GM12892 (cell line): ENCODE measurements around the gene TK2.

Source experiments
- DNase-seq: peaks from one replicate; pipeline ENCODE4 v3.0.0; 2011; ENCODE audit not compliant: insufficient read length
- FAIRE-seq: peaks from 2 replicates; lab custom pipeline; 2011; peaks lifted over from hg19 to GRCh38; lab: Jason Lieb, UNC
- POLR2A ChIP-seq: IDR thresholded peaks from 2 replicates; pipeline ENCODE4 v1.6.1; 2011; ENCODE audit warnings: low read depth, low read length, control low read depth
- POLR2AphosphoS5 ChIP-seq: IDR thresholded peaks from 2 replicates; pipeline ENCODE4 v1.6.1; 2011; ENCODE audit warnings: low read depth, low read length, control low read depth
- TAF1 ChIP-seq: IDR thresholded peaks from 2 replicates; pipeline ENCODE4 v1.6.1; 2011; ENCODE audit warnings: low read depth, mild to moderate bottlenecking, control low read depth, low read length, borderline replicate concordance

The TK2 gene

GRCh38 chr16:66587881-66588600 is 38.1 kb upstream of the TK2 start:
- TF ChIP-seq POLR2A: no peak
- TF ChIP-seq TAF1: no peak
- TF ChIP-seq POLR2AphosphoS5: no peak
- no peak for DNase-seq
- no peak for FAIRE-seq

- no peak for TF ChIP-seq POLR2AphosphoS5
- TF ChIP-seq TAF1: no peak
- no peak for TF ChIP-seq POLR2A
- no peak for FAIRE-seq
- no peak for DNase-seq
Observed at GRCh38 chr16:66585481-66586239, 35.7 kb upstream of the TK2 start.

- FAIRE-seq: no peak
- DNase-seq: no peak
- TF ChIP-seq POLR2A (no peak), TAF1 (no peak), POLR2AphosphoS5 (no peak)
Observed at GRCh38 chr16:66581246-66581952, 31.5 kb upstream of the TK2 start.

- FAIRE-seq (no peak), DNase-seq (no peak)
- TF ChIP-seq POLR2AphosphoS5 (no peak), TAF1 (no peak), POLR2A (no peak)
Observed at GRCh38 chr16:66580605-66581209, 30.8 kb upstream of the TK2 start.

GRCh38 chr16:66578651-66579531 is 29.0 kb upstream of the TK2 start, which contains the start of gene CMTM2:
Gene CMTM2 (plus strand): TSS chr16:66579463. CDS start chr16:66579608, 145 bp downstream.
- no peak for DNase-seq

GRCh38 chr16:66576296-66576695 is 26.4 kb upstream of the TK2 start:
- TF ChIP-seq POLR2A (no peak), TAF1 (no peak), POLR2AphosphoS5 (no peak)
- no peak for FAIRE-seq
- no peak for DNase-seq

More at GRCh38 chr16:66578651-66579531, 29.0 kb upstream of the TK2 start, which contains the start of gene CMTM2:
- FAIRE-seq: no peak
- no peak for TF ChIP-seq TAF1

- DNase-seq (no peak), FAIRE-seq (no peak)
- TF ChIP-seq POLR2A: no peak
- no peak for TF ChIP-seq POLR2AphosphoS5
- no peak for TF ChIP-seq TAF1
Observed at GRCh38 chr16:66575060-66575459, 25.1 kb upstream of the TK2 start.

- DNase-seq (no peak), FAIRE-seq (no peak)
- TF ChIP-seq POLR2AphosphoS5 (no peak), TAF1 (no peak), POLR2A (no peak)
Observed at GRCh38 chr16:66574531-66574930, 24.6 kb upstream of the TK2 start.

- no peak for TF ChIP-seq POLR2A
- no peak for TF ChIP-seq TAF1
- TF ChIP-seq POLR2AphosphoS5: no peak
- no peak for FAIRE-seq
Observed at GRCh38 chr16:66574081-66574480, 24.2 kb upstream of the TK2 start.

GRCh38 chr16:66572356-66572755 is 22.4 kb upstream of the TK2 start:
- FAIRE-seq (no peak), DNase-seq (no peak)
- TF ChIP-seq POLR2AphosphoS5 (no peak), POLR2A (no peak), TAF1 (no peak)

More at GRCh38 chr16:66574081-66574480, 24.2 kb upstream of the TK2 start:
- no peak for DNase-seq

- FAIRE-seq (no peak), DNase-seq (no peak)
- TF ChIP-seq TAF1 (no peak), POLR2AphosphoS5 (no peak), POLR2A (no peak)
Observed at GRCh38 chr16:66569827-66570405, 20.0 kb upstream of the TK2 start.
